ENCODE data around the gene PTPRD. TPM values are rescaled to one million over a fixed set of nuclear protein-coding genes. Genes with fewer than 3 reads are reported as not detected.
A peak's percentile ranks its signal among the peaks of the same experiment; 100 is the strongest.

Gene PTPRD
- total RNA-seq, 1 donor from 2014 or later, result 139 TPM

GRCh38 chr9:9919174-9919775 is 693.5 kb downstream of the PTPRD start:
- Mint-ChIP-seq H3K9me3 (peaks cover 5% of the 10 kb centered on the region), H3K27ac (ENCODE audit: unreplicated experiment) (no peak overlapping the region)

GRCh38 chr9:9917400-9917799 is 695.4 kb downstream of the PTPRD start:
- H3K27ac Mint-ChIP-seq (ENCODE audit: unreplicated experiment), result no peak overlapping the region
- H3K27me3 Mint-ChIP-seq (ENCODE audit: low read depth), result no peaks in the 10 kb centered on the region
- DNase-seq (ENCODE audit: low read depth, low spot score), result no peak
- no peaks in the 10 kb centered on the region for H3K36me3 Mint-ChIP-seq (ENCODE audit: low read depth)
- H3K4me1 Mint-ChIP-seq, result no peaks in the 10 kb centered on the region
- H3K9me3 Mint-ChIP-seq, result peaks cover 5% of the 10 kb centered on the region
- TF ChIP-seq CTCF (conservative IDR thresholded peaks at IDR 0.05), result no peak
- H3K4me3 Mint-ChIP-seq, result no peak overlapping the region

More at GRCh38 chr9:9919174-9919775, 693.5 kb downstream of the PTPRD start:
- no peak for TF ChIP-seq CTCF (conservative IDR thresholded peaks at IDR 0.05)
- Mint-ChIP-seq H3K4me1 (no peaks in the 10 kb centered on the region), H3K4me3 (no peak overlapping the region), H3K36me3 (ENCODE audit: low read depth) (no peaks in the 10 kb centered on the region), H3K27me3 (ENCODE audit: low read depth) (no peaks in the 10 kb centered on the region)
- DNase-seq (ENCODE audit: low read depth, low spot score), result no peak

- no peaks in the 10 kb centered on the region for H3K36me3 Mint-ChIP-seq (ENCODE audit: low read depth)
- no peak for TF ChIP-seq CTCF (conservative IDR thresholded peaks at IDR 0.05)
- no peaks in the 10 kb centered on the region for H3K27me3 Mint-ChIP-seq (ENCODE audit: low read depth)
- H3K9me3 Mint-ChIP-seq, result peaks cover 5% of the 10 kb centered on the region
- H3K4me3 Mint-ChIP-seq, result no peak overlapping the region
- no peak for DNase-seq (ENCODE audit: low read depth, low spot score)
- no peak overlapping the region for H3K27ac Mint-ChIP-seq (ENCODE audit: unreplicated experiment)
- H3K4me1 Mint-ChIP-seq, result no peaks in the 10 kb centered on the region
Measured at GRCh38 chr9:9914174-9914573, 698.6 kb downstream of the PTPRD start.

GRCh38 chr9:9913276-9913832 is 699.4 kb downstream of the PTPRD start:
- no peak for DNase-seq (ENCODE audit: low read depth, low spot score)
- Mint-ChIP-seq H3K9me3 (peaks cover 5% of the 10 kb centered on the region), H3K36me3 (ENCODE audit: low read depth) (no peaks in the 10 kb centered on the region), H3K27ac (ENCODE audit: unreplicated experiment) (no peak overlapping the region), H3K4me1 (no peaks in the 10 kb centered on the region), H3K27me3 (ENCODE audit: low read depth) (no peaks in the 10 kb centered on the region), H3K4me3 (no peak overlapping the region)
- no peak for TF ChIP-seq CTCF (conservative IDR thresholded peaks at IDR 0.05)

GRCh38 chr9:9912459-9912858 is 700.3 kb downstream of the PTPRD start:
- H3K36me3 Mint-ChIP-seq (ENCODE audit: low read depth), result no peaks in the 10 kb centered on the region
- H3K9me3 Mint-ChIP-seq, result peaks cover 5% of the 10 kb centered on the region
- peak; percentile 64 for TF ChIP-seq CTCF (conservative IDR thresholded peaks at IDR 0.05)
- H3K4me1 Mint-ChIP-seq, result no peaks in the 10 kb centered on the region
- no peak overlapping the region for H3K4me3 Mint-ChIP-seq
- no peaks in the 10 kb centered on the region for H3K27me3 Mint-ChIP-seq (ENCODE audit: low read depth)
- no peak overlapping the region for H3K27ac Mint-ChIP-seq (ENCODE audit: unreplicated experiment)
- DNase-seq (ENCODE audit: low read depth, low spot score), result no peak

Data from neural crest cell (in vitro differentiated cells).